ENCODE data around the gene SERPINH1.

Gene SERPINH1

GRCh38 chr11:75518771-75519653 is 43.0 kb upstream of the SERPINH1 start:
- DNase-seq (ENCODE audit: low spot score): no peak
- POLR2A ChIA-PET (ENCODE audit: low non-redundant PET): no interaction called here
- CTCF ChIA-PET: interaction anchor here (0.6 to 0.7 kb wide), 2 partner anchors 239 to 1322 kb away, joined by 3 to 4 read pairs; no protein-coding TSS in a partner anchor
- no peak overlapping the region for H3K27ac ChIP-seq
- TF ChIP-seq CTCF (conservative IDR thresholded peaks at IDR 0.05; ENCODE audit: low read depth): no peak

DNA sequence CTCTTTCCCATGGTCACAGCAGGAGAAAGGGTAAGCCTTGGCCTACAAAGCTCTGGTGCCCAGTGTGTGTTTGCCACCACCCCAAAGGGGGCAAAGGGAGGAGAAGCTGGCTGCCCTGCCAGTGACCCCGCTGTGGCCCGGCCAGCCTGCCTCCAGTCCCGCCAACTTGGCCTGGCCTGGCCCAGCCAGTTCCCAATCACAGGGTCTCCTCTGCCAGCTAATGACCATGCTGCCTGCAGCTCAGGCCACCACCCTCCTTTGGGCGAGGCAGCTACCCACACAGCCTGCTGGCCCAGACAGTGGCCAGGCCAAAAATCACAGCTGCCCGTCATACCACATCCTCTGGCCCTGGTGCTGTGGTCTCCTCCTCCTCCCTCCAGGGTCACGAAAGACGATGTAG is 41.4 kb upstream of the SERPINH1 start:
- CTCF ChIA-PET: interaction anchor here (0.6 to 0.7 kb wide), 2 partner anchors 75 to 1131 kb away, joined by 3 to 4 read pairs; no protein-coding TSS in a partner anchor
- POLR2A ChIA-PET (ENCODE audit: low non-redundant PET): no interaction called here
- no peak overlapping the region for H3K27ac ChIP-seq
- DNase-seq (ENCODE audit: low spot score): no peak
- no peak for TF ChIP-seq CTCF (conservative IDR thresholded peaks at IDR 0.05; ENCODE audit: low read depth)

DNA sequence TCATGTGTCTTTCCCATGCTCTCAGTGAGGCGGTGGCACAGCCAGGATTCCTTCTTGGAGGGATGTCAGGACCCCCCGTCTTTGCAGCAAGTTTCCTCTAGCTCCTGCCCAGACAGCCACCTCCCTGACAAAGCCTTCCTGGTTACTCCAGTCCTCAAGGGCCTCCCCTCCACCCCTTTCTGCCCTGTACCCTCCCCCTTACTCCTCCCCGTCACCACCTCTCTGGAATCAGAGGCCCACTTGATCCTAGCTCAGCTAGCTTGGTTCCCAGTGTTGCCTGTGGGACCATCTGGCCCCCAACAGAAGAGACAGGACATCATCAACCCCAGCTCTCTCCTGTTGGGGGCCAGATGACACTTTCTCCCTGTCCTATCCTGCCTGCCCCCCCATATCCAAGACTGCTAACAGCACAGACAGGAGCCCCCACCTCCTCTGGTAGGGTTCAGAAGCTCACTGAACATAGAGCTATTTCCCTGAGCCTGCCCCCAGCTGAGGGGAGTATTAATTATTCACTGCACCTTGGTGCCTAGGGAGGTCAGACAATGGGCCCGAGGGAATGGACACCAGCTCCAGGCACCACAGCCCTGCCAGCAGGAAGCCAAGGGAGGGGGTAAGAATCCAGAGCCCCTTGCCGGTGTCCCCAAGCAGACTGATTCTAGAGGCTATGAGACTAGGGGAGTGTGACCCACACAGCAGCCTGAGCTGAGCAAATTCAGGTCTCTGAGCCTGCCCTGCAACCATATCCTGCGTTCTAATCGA is 39.6 kb upstream of the SERPINH1 start:
- POLR2A ChIA-PET (ENCODE audit: low non-redundant PET): interaction anchor here (0.6 kb wide), 1 partner anchor 378 kb away, joined by 3 read pairs; no protein-coding TSS in a partner anchor
- no peak for TF ChIP-seq CTCF (conservative IDR thresholded peaks at IDR 0.05; ENCODE audit: low read depth)

DNA sequence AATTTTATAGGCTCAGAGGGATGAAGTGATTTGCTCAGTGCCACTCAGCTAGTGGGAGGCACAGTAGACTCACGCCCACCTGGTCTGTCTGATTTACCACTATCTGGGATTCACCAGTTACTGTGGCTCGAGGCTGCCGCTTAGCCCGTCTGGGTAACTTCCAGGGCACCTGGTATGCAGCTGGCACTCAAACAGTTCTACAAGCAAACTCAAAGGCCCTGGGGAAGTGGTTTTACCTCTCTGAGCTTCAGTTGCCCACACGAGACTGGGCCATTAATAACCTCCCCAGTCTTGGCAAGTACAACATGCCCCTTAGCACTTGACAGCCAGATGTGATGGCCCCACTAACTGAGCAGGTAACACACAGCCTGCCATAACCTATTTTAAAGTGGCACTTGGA is 38.9 kb upstream of the SERPINH1 start:
- DNase-seq (ENCODE audit: low spot score): no peak
- ChIA-PET CTCF (interaction anchor here (0.6 to 1.2 kb wide), 2 partner anchors 61 to 90 kb away, joined by 5 to 6 read pairs; partner anchors contain the start of gene KLHL35), POLR2A (ENCODE audit: low non-redundant PET) (no interaction called here)
- no peak for TF ChIP-seq CTCF (conservative IDR thresholded peaks at IDR 0.05; ENCODE audit: low read depth)
- H3K27ac ChIP-seq: no peak overlapping the region

More for the DNA sequence above, 39.6 kb upstream of the SERPINH1 start:
- no peak overlapping the region for H3K27ac ChIP-seq
- CTCF ChIA-PET: interaction anchor here (0.6 to 1.5 kb wide), 3 partner anchors 10 to 60 kb away, joined by 3 to 6 read pairs (median 6); no protein-coding TSS in a partner anchor
- no peak for DNase-seq (ENCODE audit: low spot score)

- H3K27ac ChIP-seq: no peak overlapping the region
- no peak for TF ChIP-seq CTCF (conservative IDR thresholded peaks at IDR 0.05; ENCODE audit: low read depth)
- ChIA-PET CTCF (interaction anchor here (0.6 kb wide), 1 partner anchor 91 kb away, joined by 5 read pairs; the partner anchor contains the start of gene KLHL35), POLR2A (ENCODE audit: low non-redundant PET) (no interaction called here)
- no peak for DNase-seq (ENCODE audit: low spot score)
Measured at GRCh38 chr11:75523811-75524664, 38.0 kb upstream of the SERPINH1 start.
